Suppressor macrophage treated with lipopolysaccharide for 4 hours (primary cell): Measurements from ENCODE around the gene GPR6.
A peak's percentile ranks its signal among the peaks of the same experiment; 100 is the strongest.

Experiments used
- DNase-seq: peaks from one replicate; pipeline ENCODE4 v3.0.0-alpha.2; 2020

GPR6 gene

GRCh38 chr6:109978174-109979032 lies at the start of gene GPR6:
Gene GPR6 (plus strand): TSS chr6:109978311. CDS start chr6:109979113, 802 bp downstream.
- peak; percentile 81 for DNase-seq

- DNase-seq: no peak
These were observed 43.8 kb upstream of the GPR6 start for GRCh38 chr6:109934293-109934692.

DNA sequence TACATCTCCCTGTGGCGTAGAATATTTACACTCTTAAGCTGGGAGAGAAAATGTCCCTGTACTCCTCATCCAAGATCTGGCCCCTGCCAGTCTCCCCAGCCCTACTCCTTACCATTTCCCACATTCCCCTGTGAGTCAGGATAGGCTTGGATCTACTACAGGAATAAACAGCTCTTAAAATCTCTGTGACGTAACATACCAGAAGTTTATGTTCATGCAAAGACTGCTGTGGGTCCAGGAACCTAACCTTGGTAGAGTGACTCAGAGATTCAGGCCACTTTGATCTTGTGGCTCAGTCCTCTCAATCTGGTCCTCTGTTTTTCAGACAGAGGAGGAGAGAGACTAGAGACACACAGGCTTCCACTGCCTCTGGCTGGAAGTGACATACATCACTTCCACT lies 38.5 kb upstream of the GPR6 start:
- no peak for DNase-seq

- no peak for DNase-seq
These were observed 33.7 kb upstream of the GPR6 start for GRCh38 chr6:109944448-109944847.

GRCh38 chr6:109945091-109945490 lies 33.0 kb upstream of the GPR6 start:
- no peak for DNase-seq

DNA sequence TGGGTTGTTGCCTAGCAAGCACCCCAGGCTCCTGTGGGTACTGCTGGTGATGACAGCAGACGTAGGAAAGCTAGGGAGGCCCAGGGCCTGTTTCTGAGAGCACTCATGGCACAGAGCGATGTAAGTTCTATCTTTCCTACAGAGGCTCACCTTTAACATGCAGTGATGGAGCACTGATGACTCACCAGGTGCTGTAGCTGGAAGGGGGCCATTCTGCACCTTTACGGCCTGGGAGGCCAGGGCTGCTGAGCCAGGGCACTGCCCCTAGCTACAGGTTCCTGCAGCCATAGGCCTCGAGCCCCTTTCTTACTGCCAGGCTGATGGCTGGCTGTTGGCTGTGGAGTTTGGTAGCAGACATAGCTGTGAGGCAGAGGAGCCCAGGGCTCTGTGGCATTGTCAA lies 31.1 kb upstream of the GPR6 start:
- no peak for DNase-seq

DNA sequence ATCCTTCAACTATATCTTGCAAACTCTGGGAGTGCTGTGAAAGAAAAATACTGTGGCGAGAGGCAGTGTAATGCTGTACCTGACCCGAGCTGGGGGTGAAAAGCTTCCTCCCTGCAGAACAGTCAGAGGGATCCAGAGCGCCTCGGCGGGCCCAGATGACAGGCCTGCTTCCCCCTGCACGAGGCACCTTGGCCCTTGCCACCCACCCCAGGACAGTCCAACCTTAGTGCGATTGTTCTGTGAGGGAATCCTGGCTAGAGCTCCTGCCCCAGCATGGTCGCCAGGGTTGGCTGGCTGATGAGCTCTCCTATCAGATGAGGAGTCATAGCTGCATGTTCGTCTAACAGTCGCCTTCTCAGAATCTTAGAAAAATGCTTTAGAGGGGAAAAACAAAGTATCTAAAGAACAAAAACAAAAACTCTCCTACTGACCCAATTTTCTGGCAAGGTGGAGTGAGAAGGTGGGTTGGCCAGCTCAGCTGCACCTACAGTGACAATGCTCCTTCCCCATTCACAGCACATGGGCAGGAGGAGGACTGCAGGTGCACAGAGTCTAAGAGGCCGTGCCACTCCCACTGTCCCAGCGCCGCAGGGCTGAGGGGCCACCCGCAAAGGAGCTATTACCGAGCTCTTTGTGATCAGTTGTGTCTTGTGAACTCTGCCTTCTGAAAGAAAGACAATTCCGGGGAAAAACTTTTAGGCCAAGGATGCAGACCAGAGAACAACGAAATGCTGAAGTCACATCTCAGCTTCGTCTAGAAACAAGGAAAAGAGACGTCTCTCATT lies 28.6 kb upstream of the GPR6 start:
- no peak for DNase-seq

GRCh38 chr6:109955491-109955890 lies 22.6 kb upstream of the GPR6 start:
- peak; percentile 50 for DNase-seq

DNA sequence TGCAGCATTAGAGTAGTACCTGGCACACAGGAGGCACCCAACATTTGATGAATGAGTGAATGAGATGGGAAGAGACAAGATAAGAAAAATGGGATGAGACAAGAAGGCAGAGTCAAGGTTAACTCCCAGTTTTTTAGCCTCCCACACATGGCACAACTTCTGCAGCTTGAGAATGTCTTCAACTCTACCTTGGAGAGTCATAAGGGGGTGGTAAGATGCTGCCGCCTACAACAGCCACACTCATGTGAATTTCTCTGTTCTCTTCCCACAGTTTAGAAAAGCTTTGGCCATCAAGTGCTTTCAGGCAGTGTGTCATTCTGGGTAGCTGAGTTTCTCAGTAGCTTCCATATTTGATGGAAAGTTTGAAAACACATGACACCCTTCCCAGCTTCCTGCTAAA lies 19.5 kb upstream of the GPR6 start:
- DNase-seq: no peak

DNA sequence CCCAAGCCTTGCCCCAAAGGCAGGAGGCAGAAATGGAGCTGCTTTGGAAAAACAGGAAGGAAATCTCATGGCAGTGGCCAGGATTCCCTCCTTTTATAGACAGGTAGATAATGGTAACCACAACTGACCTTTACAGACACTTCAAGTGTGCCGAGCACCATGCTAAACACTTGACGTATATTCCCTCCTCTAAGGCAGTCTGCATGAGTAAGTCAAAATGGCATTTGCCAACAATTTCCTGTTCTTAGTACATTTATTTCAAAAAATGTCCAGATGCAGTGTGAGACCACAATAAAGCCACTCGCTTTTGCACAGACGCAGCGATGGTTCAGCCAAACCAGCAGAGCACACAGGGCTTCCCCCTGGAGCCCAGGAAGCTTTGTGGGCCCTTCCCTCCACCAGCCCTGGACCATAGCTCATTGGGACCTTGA lies 16.5 kb upstream of the GPR6 start:
- DNase-seq: no peak

GRCh38 chr6:109962271-109962670 lies 15.8 kb upstream of the GPR6 start:
- no peak for DNase-seq

DNA sequence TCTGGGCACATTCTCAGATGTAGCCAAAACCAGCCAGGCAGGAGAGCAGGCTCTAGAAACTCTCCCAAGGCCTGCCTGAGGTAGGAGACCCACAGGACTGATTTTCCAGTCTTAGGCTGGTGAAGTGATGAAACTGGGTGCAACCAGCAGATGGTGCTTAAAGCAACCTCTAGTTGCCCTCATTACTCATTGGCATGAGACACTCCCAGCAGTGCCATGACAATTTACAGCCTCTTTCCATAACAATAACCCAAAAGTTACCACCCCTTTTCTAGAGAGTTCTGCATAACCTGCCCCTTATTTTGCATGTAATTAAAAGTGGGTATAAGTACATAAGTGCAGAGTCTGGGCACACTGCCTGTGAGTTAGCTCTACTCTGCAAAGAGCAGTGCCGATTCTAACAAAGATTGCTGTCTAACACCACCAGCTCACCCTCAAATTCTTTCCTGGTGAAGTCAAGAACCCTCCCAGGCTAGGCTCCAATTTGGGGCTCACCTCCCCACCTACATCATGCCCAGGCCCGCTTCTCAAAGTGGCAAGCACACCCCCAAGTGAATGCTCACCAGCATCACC lies 14.4 kb upstream of the GPR6 start:
- DNase-seq: no peak

DNA sequence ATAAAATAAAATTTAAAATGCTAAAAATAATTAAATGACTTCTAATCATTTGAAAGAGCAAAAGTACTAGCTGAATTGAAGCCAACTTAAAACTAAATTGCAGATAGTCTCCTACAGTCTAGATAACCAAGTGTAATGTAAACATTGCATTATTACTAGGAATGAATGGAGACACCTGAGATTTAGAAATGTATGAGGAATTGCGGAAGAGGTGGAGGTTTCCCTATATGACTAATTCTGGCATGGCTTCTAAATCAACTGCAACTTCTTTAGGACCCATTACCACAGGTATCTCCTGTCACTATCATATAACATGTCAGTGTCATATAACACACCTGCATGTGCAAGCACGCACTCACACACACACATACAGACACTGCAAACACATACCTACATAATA lies 13.2 kb upstream of the GPR6 start:
- no peak for DNase-seq

DNA sequence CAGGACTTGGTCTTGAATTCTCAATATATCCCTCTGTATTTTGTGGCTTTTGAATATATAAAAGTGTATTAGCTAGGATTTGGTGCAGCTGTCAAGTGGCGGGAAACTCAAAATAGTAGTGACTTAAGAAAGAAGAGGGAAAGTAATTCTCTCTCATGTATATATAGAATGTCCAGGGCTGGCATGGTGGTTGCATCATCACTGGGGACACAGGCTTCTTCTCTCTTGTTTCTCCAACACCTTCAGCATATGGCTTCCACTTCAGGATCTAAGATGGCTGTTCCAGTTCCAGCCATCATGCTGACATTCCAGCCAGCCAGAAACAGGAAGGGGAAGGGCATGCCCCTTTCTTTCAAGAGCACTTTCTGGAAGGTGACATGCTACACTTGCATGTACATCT lies 11.8 kb upstream of the GPR6 start:
- DNase-seq: no peak

DNA sequence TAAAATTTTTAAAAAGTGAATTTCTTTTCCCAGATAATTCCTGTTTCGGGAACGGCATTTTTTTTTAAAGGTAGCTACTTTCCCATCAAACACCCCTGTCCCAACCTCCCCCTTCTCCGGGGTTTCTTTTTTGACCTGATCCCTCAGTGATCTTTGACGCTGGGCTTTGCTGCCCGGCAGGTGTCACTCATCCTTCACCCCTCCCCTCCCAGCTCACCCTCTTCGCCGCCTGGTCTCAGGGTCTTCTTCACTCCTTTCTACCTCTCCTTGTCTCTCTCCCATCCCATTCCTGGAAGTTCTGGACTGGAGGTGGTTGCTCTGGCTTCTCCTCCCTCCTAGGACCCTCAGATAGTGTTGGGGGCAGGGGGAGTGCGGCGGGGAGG lies 329 bp upstream of the GPR6 start:
- DNase-seq: no peak

DNA sequence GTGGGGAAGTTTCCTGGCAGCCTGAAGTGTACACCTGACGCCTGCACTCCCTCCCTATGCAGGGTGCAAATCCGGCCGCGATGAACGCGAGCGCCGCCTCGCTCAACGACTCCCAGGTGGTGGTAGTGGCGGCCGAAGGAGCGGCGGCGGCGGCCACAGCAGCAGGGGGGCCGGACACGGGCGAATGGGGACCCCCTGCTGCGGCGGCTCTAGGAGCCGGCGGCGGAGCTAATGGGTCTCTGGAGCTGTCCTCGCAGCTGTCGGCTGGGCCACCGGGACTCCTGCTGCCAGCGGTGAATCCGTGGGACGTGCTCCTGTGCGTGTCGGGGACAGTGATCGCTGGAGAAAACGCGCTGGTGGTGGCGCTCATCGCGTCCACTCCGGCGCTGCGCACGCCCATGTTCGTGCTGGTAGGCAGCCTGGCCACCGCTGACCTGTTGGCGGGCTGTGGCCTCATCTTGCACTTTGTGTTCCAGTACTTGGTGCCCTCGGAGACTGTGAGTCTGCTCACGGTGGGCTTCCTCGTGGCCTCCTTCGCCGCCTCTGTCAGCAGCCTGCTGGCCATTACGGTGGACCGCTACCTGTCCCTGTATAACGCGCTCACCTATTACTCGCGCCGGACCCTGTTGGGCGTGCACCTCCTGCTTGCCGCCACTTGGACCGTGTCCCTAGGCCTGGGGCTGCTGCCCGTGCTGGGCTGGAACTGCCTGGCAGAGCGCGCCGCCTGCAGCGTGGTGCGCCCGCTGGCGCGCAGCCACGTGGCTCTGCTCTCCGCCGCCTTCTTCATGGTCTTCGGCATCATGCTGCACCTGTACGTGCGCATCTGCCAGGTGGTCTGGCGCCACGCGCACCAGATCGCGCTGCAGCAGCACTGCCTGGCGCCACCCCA lies 1.2 kb downstream of the GPR6 start:
- no peak for DNase-seq

GRCh38 chr6:109984410-109984809 lies 6.3 kb downstream of the GPR6 start:
- DNase-seq: no peak

GRCh38 chr6:109987196-109987595 lies 9.1 kb downstream of the GPR6 start:
- no peak for DNase-seq

- DNase-seq: no peak
These were observed 13.3 kb downstream of the GPR6 start for GRCh38 chr6:109991201-109992101.

DNA sequence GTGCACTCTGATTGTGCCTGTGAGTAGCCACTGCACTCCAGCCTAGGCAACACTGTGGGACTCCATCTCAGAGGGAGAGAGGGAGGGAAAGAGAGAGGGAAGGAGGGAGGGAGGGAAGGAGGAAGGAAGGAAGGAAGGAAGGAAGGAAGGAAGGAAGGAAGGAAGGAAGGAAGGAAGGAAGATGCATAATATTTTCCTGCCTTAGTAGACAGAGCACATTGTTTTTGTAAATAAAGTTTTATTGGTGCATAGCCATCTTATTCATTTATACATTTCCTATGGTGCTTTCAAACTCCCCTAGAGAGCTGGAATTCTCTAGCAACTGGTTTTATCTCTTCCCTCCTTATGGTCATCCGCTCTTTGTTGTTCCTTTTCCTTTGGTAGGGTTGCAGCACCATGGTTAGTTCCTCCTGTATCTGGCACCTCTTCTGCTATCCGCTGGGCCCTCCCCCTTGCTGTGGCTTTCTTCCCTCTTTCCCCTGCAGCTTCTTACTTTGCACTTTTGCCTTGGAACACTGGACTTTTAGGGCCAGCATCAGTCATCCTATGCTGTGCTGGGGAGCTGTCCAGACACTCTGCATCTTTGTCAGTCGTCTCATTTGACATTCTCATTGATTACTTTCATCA lies 20.2 kb downstream of the GPR6 start:
- DNase-seq: no peak

GRCh38 chr6:109999740-110000139 lies 21.6 kb downstream of the GPR6 start:
- peak; percentile 6 for DNase-seq
